CD4-positive, alpha-beta T cell treated with Interleukin-1 beta for 1 hour (primary cell): ENCODE data around the gene FZD7.

Source experiments
- DNase-seq, 2 donors: peaks; one replicate each; pipeline ENCODE4 v3.0.0-alpha.2; 2020 to 2022

FZD7 gene

DNA sequence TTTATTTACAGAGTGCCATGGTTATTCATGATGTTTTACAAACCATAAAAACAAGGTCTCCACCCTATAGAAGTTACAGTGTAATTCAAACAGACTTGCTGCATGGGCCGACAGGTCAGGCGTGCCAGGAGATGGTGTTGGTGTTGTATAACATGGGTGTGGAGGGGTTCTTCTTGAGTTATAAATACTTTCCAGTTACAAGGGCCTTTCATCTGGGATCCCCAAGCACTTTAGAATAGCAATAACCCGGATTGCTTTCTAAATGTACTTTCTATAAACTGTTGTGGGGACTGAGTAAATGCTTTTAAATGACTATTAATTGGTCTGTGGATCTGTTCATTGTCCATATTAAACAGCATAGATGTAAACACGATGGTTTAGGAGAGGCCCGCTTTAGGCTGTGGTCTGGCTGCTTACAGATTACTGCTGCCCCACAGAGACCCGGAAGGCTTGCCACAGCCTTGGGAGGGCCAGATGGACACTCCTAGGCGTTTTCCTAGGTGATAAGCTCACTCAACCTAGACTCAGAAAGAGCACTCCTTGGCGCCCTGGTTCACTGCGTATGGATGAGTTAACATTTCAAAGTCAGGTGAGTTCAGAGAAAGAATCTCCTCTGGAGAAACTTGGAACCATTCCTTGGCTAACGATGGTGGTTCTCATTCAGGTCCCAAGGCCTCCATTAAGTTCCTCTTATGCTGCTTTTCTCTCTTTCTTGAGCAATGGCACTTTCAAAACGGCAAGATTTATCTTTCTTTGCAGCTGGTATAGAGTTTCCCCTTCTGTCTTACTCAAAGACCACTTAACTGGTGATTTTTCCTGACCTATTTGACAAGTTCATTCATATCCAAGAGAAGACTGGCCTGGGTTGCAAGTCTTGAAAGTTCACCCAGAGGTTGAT lies 35.8 kb downstream of the FZD7 start:
- DNase-seq, result no peak

DNA sequence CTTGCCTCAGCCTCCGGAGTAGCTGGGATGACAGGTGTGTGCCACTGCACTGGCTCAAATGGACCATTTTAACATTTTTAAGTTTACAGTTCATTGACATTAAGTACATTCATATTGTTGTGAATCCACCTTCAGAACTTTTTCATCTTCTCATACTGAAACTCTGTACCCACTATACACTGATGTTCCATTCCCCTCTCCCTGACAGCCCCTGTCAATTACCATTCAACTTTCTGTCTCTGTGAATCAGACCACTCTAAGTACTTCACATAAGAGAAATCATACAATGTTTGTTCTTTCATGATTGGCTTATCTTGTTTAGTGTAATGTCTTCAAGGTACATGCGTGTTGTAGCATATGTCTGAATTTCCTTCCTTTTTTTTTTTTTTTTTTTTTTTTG lies 37.5 kb downstream of the FZD7 start:
- no peak for DNase-seq

DNA sequence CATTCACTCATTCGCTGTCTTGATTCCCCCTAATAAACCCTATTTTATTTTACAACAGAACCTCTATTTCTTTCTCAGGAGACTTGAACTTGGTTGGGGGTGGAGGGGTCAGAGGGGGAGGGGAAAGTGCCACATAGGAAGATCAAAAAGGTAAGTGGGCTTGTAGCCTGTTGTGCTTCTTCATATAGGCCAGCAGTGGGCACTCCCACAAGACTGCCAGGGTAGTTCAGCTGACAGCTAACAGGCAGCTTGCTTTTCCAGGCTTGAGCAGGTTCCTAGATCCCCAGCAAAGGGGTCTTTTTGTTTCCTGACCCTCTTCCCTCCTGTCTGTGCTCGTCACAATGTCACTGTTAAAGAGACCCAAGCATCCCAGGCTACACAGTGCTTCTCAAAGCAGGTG lies 38.6 kb downstream of the FZD7 start:
- DNase-seq, result no peak

DNA sequence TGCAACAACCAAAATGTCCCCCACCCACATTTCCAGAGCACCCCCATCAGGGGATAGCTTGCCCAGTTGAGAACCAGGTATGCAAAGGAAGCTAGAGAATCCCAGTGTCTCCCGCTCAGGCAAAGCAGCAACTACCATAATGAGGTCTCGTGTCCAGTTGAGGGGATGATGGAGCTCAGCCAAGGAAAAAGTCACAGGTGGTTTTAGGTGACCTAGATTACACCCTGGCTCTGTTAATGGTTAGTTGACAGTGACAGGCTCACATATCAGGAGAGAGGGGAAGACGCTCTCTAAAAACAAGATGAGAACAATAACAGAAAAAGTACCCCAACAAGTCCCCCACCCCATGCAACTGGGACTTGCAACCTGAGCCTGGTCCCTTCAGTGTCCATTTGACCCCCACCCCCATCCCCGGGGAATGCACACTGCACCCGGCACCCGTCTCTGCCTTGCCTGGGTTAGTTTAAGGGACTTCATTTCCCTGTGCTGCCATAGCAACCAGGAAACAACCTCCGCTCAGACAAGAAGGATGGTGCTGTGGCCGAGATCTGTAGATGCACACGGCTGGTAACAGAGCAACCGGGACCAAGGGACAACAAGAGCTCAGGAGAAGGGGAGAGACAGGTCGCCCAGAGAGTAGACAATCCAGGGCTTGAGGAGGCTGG lies 39.2 kb downstream of the FZD7 start, which contains the start of gene KIAA2012:
TSS of gene KIAA2012 (plus strand) at position 519 of the 665 bp plus-strand sequence. CDS start 373 bp downstream, outside the sequence.
- DNase-seq, result no peak

DNA sequence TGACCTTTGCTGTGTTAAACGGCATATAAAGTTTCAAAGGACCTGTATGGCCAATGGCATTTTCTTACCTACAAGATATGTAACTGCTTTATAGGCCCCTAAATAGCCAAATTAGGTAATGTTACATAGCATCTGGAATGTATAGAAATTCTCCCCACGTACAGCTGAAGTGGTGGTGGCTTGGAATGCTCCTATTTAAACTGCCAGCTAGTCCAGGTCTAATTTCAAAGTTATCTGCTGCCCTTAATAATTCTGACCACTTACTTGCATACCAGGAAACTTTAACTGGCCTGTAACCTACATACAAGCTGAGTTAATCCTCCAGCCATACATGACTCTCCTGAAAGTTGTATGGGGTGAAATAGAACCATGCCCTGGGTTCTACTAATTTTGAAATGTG lies 40.7 kb downstream of the FZD7 start:
- no peak for DNase-seq

DNA sequence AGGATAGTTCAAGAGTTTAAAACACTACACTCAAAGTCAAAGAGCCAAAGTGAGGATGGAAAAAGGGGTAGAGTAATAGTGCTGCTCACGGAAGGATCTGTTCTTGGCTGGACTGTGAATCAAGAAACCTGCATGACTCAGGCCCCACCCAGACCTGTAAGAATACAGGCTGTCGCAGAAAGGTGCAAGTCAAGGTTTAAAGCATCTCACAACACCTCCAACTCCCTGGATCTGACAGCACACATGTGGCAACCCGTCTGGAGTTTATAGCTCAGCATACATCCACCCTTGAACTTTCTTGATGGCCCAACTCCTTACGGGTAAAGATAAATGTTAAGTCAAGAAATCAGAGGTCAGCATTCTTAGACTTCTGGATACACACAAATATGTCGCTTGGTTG lies 45.7 kb downstream of the FZD7 start:
- no peak for DNase-seq

DNA sequence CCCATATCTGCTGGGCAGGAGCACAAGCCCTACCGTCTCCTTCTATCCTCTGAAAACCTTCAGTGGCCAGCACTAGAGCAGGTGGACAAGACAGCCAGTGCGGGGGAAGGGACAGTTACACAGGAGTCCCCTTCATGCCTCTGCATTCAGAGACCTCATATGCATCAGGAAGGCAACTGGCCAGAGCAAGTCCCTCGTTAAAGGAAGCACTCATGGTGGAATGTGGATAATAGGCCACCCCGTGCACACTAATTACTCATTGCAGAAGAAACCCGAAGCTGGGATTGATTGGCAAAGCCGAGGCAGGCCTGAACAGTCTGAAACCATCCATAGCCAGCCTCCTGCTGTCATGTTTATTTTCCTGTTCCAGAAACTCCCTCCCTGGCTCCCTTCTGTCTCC lies 50.6 kb downstream of the FZD7 start:
- no peak for DNase-seq
